Measurements from ENCODE around the gene BHLHA9.
"Not testable (repeated sequence)": the region's sequence is repeated elsewhere in the genome, so short reads cannot be mapped to it uniquely, and the experiment has no call there.

Gene BHLHA9

DNA sequence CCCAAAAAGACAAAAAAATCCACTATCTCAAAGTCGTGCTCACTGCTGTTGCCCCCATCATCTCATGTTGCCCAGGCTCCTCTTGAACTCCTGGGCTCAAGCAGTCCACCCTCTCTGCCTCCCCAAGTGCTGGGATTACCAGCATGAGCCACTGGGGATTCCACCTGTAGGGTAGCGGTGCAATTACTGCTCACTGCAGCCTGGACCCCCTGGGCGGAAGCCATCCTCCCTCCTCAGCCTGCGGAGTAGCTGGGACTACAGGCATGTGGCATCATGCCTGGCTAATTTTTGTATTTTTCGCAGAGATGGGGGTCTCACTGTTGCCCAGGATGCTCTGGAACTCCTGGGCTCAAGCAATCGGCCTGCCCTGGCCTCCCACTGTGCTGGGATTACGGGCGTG is 37.9 kb upstream of the BHLHA9 start:
- TF ChIP-seq, protein P1, sequence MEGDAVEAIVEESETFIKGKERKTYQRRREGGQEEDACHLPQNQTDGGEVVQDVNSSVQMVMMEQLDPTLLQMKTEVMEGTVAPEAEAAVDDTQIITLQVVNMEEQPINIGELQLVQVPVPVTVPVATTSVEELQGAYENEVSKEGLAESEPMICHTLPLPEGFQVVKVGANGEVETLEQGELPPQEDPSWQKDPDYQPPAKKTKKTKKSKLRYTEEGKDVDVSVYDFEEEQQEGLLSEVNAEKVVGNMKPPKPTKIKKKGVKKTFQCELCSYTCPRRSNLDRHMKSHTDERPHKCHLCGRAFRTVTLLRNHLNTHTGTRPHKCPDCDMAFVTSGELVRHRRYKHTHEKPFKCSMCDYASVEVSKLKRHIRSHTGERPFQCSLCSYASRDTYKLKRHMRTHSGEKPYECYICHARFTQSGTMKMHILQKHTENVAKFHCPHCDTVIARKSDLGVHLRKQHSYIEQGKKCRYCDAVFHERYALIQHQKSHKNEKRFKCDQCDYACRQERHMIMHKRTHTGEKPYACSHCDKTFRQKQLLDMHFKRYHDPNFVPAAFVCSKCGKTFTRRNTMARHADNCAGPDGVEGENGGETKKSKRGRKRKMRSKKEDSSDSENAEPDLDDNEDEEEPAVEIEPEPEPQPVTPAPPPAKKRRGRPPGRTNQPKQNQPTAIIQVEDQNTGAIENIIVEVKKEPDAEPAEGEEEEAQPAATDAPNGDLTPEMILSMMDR (IDR thresholded peaks at IDR 0.05; ENCODE audit: low read depth, low read length, missing control alignments) = no peak
- no peak for DNase-seq (ENCODE audit: low read depth)
- in situ Hi-C loops (cut with HindIII; ENCODE audit: low sequenced_read_pairs) = no loop called here
- H3K4me3 ChIP-seq (ENCODE audit: low read depth, low read length) = no peak overlapping the region

GRCh38 chr17:1232786-1233185 is 37.5 kb upstream of the BHLHA9 start:
- H3K4me3 ChIP-seq (ENCODE audit: low read depth, low read length) = no peak overlapping the region
- DNase-seq (ENCODE audit: low read depth) = no peak
- TF ChIP-seq, protein P1 (IDR thresholded peaks at IDR 0.05; ENCODE audit: low read depth, low read length, missing control alignments) = no peak
- in situ Hi-C loops (cut with HindIII; ENCODE audit: low sequenced_read_pairs) = no loop called here

- no peak overlapping the region for H3K4me3 ChIP-seq (ENCODE audit: low read depth, low read length)
- DNase-seq (ENCODE audit: low read depth) = no peak
- in situ Hi-C loops (cut with HindIII; ENCODE audit: low sequenced_read_pairs) = no loop called here
- TF ChIP-seq, protein P1 (IDR thresholded peaks at IDR 0.05; ENCODE audit: low read depth, low read length, missing control alignments) = no peak
These were observed 35.8 kb upstream of the BHLHA9 start for GRCh38 chr17:1234455-1234854.

GRCh38 chr17:1237471-1237870 is 32.8 kb upstream of the BHLHA9 start:
- no peak for DNase-seq (ENCODE audit: low read depth)
- in situ Hi-C loops (cut with HindIII; ENCODE audit: low sequenced_read_pairs) = no loop called here
- TF ChIP-seq, protein P1 (IDR thresholded peaks at IDR 0.05; ENCODE audit: low read depth, low read length, missing control alignments) = no peak

GRCh38 chr17:1239210-1239609 is 31.0 kb upstream of the BHLHA9 start:
- H3K4me3 ChIP-seq (ENCODE audit: low read depth, low read length) = no peak overlapping the region
- TF ChIP-seq, protein P1 (IDR thresholded peaks at IDR 0.05; ENCODE audit: low read depth, low read length, missing control alignments) = no peak
- DNase-seq (ENCODE audit: low read depth) = no peak
- in situ Hi-C loops (cut with HindIII; ENCODE audit: low sequenced_read_pairs) = no loop called here

More at GRCh38 chr17:1237471-1237870, 32.8 kb upstream of the BHLHA9 start:
- H3K4me3 ChIP-seq (ENCODE audit: low read depth, low read length) = no peak overlapping the region

- in situ Hi-C loops (cut with HindIII; ENCODE audit: low sequenced_read_pairs); H3K4me3 ChIP-seq (ENCODE audit: low read depth, low read length); DNase-seq (ENCODE audit: low read depth): not testable (repeated sequence)
These were observed 29.8 kb upstream of the BHLHA9 start for GRCh38 chr17:1240426-1240825.

DNA sequence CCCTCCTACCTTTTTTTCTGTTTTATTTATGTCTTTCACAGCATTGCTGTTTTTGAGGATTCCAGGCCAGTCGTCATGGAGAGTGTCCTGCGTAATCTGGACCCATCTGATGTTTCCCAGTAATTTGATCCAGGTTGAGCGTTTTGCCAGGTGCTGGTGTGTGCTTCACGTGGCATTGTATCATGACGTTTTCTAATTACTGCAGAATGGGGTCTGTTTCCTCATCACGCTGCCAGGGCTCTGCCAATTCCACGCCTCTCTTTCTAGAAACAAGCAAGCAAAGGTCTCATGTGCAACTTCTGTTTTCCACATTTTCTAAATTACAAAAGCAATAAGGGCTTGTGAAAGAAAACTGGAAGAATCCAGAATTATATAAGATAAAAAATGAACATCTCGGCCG is 28.3 kb upstream of the BHLHA9 start:
- DNase-seq (ENCODE audit: low read depth) = peak; percentile 42
- in situ Hi-C loops (cut with HindIII; ENCODE audit: low sequenced_read_pairs) = no loop called here
- TF ChIP-seq, protein P1 (IDR thresholded peaks at IDR 0.05; ENCODE audit: low read depth, low read length, missing control alignments) = no peak
- H3K4me3 ChIP-seq (ENCODE audit: low read depth, low read length) = no peak overlapping the region
